Gastrocnemius medialis (tissue), 4 donors: ENCODE results near the gene SETDB1. TPM values are rescaled to one million over a fixed set of nuclear protein-coding genes. Genes with fewer than 3 reads are reported as not detected.

Experiments used
- ATAC-seq, 2 donors: fragments of 150-250 bp; one replicate each; pipeline ENCODE4 v1.9.1; 2016
- DNase-seq, 2 donors: peaks; one replicate each; pipeline ENCODE4 v3.0.0-alpha.2; 2019
- H3K27ac ChIP-seq, 4 donors: fragments of 200-600 bp; sonication (generic); 1 replicate in 1 of 4; 2 replicates in 3 of 4; pipeline ENCODE4 v1.5.1; 2016 to 2018; ENCODE audit warnings: mild to moderate bottlenecking in 2 of 4, moderate library complexity in 1 of 4
- H3K27me3 ChIP-seq, 3 donors: fragments of 200-600 bp; sonication (generic) in 2 of 3; 1 replicate in 1 of 3; 2 replicates in 2 of 3; pipeline versions ENCODE4 v1.5.1 to v1.6.0; 2016 to 2019; ENCODE audit warnings: mild to moderate bottlenecking in 1 of 3, moderate library complexity in 1 of 3
- H3K36me3 ChIP-seq, 2 donors: fragments of 200-600 bp; sonication (generic) in 1 of 2; one replicate each; pipeline ENCODE4 v1.5.1; 2017 to 2018
- H3K4me1 ChIP-seq, 2 donors: fragments of 200-600 bp; sonication (generic) in 1 of 2; one replicate each; pipeline ENCODE4 v1.5.1; 2016 to 2017; ENCODE audit warnings: mild to moderate bottlenecking in 2 of 2
- H3K4me3 ChIP-seq, 4 donors: fragments of 200-600 bp; sonication (generic) in 3 of 4; 1 replicate in 1 of 4; 2 replicates in 3 of 4; pipeline ENCODE4 v1.5.1; 2016 to 2019; ENCODE audit warnings: mild to moderate bottlenecking in 2 of 4
- H3K9me3 ChIP-seq, 3 donors: fragments of 200-600 bp; sonication (generic) in 2 of 3; 1 replicate in 1 of 3; 2 replicates in 2 of 3; pipeline ENCODE4 v1.5.1; 2016 to 2019
- POLR2A ChIP-seq, 2 donors: fragments of 450-650 bp; IDR thresholded peaks; one replicate each; pipeline ENCODE4 v1.6.1; 2017; ENCODE audit warnings: antibody characterized with exemption in 2 of 2, mild to moderate bottlenecking in 2 of 2, moderate library complexity in 2 of 2
- in situ Hi-C, 4 donors: fragments of 200-750 bp; cut with MboI; loops; one replicate each; pipeline versions ENCODE4 v1.15.0 to v1.8.0; 2017; ENCODE audit warnings: low sequenced_read_pairs in 4 of 4
- intact Hi-C: fragments of 100-400 bp; cut with DNase I; formaldehyde crosslinking; loops from one replicate; pipeline ENCODE4 v1.15.1; 2023; ENCODE audit warnings: low total_unique reads
- total RNA-seq, 4 donors: library from RNA; depleted of rRNA; stranded (reverse); fragments of >200 nt; gene quantifications; one replicate each; pipeline versions ENCODE4 v1.1.0 to v1.2.3, GENCODE V29; 2016
- TF ChIP-seq, protein P1 (sequence below), 5 experiments: fragments of 450-650 bp in 3 of 5; fragments of 200-600 bp in 2 of 5; sonication (generic) in 2 of 5; IDR thresholded peaks in 4 of 5; conservative IDR thresholded peaks in 1 of 5; 1 replicate in 4 of 5; 2 replicates in 1 of 5; pipeline ENCODE4 v1.5.1; 2016 to 2019; ENCODE audit warnings: antibody characterized with exemption in 5 of 5, mild to moderate bottlenecking in 3 of 5, moderate library complexity in 3 of 5

SETDB1 gene
- total RNA-seq, 4 donors from 2014 or later: 13.7 to 20.8 (median 17.3) TPM

GRCh38 chr1:150961756-150962155, 35.6 kb downstream of the SETDB1 start:
- ATAC-seq (no peak), DNase-seq (no peak)
- no peaks in the 10 kb centered on the region for H3K27me3 ChIP-seq
- H3K27ac ChIP-seq: no peak overlapping the region
- H3K4me3 ChIP-seq: no peak overlapping the region
- in situ Hi-C loops: no loop called here
- H3K9me3 ChIP-seq: no peaks in the 10 kb centered on the region
- intact Hi-C loops: no loop called here
- TF ChIP-seq, protein P1, sequence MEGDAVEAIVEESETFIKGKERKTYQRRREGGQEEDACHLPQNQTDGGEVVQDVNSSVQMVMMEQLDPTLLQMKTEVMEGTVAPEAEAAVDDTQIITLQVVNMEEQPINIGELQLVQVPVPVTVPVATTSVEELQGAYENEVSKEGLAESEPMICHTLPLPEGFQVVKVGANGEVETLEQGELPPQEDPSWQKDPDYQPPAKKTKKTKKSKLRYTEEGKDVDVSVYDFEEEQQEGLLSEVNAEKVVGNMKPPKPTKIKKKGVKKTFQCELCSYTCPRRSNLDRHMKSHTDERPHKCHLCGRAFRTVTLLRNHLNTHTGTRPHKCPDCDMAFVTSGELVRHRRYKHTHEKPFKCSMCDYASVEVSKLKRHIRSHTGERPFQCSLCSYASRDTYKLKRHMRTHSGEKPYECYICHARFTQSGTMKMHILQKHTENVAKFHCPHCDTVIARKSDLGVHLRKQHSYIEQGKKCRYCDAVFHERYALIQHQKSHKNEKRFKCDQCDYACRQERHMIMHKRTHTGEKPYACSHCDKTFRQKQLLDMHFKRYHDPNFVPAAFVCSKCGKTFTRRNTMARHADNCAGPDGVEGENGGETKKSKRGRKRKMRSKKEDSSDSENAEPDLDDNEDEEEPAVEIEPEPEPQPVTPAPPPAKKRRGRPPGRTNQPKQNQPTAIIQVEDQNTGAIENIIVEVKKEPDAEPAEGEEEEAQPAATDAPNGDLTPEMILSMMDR (IDR thresholded peaks at IDR 0.05 in 4 of 5, conservative IDR thresholded peaks at IDR 0.05 in 1 of 5): no peak
- TF ChIP-seq POLR2A (IDR thresholded peaks at IDR 0.05): no peak
- peaks cover 2 to 87% of the 10 kb centered on the region in 2 donors for H3K36me3 ChIP-seq
- H3K4me1 ChIP-seq: no peaks in the 10 kb centered on the region

DNA sequence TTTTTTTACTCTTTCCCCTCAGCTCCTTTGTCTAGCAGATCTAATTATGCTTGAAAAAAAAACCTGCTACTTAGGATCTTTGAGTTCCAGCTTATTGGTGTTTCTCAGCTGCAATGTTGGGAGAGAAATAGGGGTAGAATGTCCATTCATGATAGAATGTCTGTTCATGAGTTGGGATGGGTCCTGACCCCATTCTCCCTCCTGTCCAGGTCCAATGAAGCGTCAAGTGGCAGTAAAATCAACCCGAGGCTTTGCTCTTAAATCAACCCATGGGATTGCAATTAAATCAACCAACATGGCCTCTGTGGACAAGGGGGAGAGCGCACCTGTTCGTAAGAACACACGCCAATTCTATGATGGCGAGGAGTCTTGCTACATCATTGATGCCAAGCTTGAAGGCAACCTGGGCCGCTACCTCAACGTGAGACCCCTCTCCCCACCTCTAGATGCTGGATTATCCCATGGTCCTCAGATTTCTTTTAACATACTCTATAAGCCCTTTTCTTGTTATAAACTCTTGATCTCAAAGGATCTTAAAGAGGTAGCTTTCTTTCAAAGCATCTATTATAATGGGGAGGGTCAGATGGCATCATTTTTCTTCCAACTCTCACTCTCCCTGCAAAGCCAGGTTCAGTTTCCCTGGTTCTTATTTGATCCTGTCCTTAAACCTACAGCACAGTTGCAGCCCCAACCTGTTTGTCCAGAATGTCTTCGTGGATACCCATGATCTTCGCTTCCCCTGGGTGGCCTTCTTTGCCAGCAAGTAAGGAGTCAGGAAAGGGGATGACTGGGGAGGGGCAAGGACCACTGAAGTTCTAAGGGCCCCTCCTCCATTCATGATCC, 37.4 kb downstream of the SETDB1 start:
- no peak for DNase-seq
- Histone ChIP-seq H3K27me3 (no peaks in the 10 kb centered on the region), H3K4me3 (no peak overlapping the region), H3K36me3 (peaks cover 2 to 96% of the 10 kb centered on the region in 2 donors), H3K9me3 (no peaks in the 10 kb centered on the region), H3K4me1 (no peaks in the 10 kb centered on the region), H3K27ac (no peak overlapping the region)
- TF ChIP-seq POLR2A (IDR thresholded peaks at IDR 0.05): no peak
- TF ChIP-seq, protein P1 (IDR thresholded peaks at IDR 0.05 in 4 of 5, conservative IDR thresholded peaks at IDR 0.05 in 1 of 5): no peak
- in situ Hi-C loops: no loop called here
- ATAC-seq: no peak
- intact Hi-C loops: no loop called here

DNA sequence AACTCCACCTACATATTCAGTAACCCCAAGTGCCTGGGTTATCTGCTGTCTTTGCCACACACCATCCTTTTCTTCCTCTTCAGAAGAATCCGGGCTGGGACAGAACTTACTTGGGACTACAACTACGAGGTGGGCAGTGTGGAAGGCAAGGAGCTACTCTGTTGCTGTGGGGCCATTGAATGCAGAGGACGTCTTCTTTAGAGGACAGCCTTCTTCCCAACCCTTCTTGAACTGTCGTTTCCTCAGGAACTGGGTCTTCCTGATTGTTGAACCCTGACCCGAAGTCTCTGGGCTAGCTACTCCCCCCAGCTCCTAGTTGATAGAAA, 38.0 kb downstream of the SETDB1 start:
- intact Hi-C loops (no loop called here), in situ Hi-C loops (no loop called here)
- Histone ChIP-seq H3K4me1 (no peaks in the 10 kb centered on the region), H3K27me3 (no peaks in the 10 kb centered on the region), H3K4me3 (no peak overlapping the region), H3K9me3 (no peaks in the 10 kb centered on the region), H3K36me3 (peaks cover 2 to 96% of the 10 kb centered on the region in 2 donors), H3K27ac (no peak overlapping the region)
- TF ChIP-seq, protein P1 (IDR thresholded peaks at IDR 0.05 in 4 of 5, conservative IDR thresholded peaks at IDR 0.05 in 1 of 5): no peak
- TF ChIP-seq POLR2A (IDR thresholded peaks at IDR 0.05): no peak
- no peak for DNase-seq
- ATAC-seq: no peak

DNA sequence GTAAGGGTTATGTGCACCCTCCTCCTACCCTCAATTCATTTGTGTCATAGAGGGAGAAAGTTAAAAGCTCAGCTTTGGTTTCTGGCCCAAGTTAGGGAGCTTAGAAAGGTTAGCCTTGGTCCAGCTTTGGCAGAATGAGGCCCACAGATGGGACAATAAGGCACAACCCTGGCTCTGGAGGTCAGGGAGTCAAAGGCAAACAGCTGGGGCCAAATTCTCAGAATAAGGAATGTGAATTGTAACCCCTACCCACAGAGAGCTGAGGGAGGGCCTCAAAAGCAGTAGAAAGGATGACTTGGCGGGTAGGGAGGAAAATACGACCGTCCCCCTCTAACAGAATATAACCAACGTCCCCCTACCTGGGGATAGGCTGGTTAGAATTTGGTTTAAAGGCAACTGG, 39.4 kb downstream of the SETDB1 start:
- Histone ChIP-seq H3K27me3 (no peaks in the 10 kb centered on the region), H3K36me3 (peaks cover 2 to 87% of the 10 kb centered on the region in 2 donors), H3K4me3 (no peak overlapping the region), H3K4me1 (peaks cover 3% of the 10 kb centered on the region in 2 donors), H3K27ac (no peak overlapping the region), H3K9me3 (no peaks in the 10 kb centered on the region)
- in situ Hi-C loops (no loop called here), intact Hi-C loops (no loop called here)
- no peak for ATAC-seq
- no peak for DNase-seq
- TF ChIP-seq POLR2A (IDR thresholded peaks at IDR 0.05): no peak
- TF ChIP-seq, protein P1 (IDR thresholded peaks at IDR 0.05 in 4 of 5, conservative IDR thresholded peaks at IDR 0.05 in 1 of 5): no peak
